Measurements from ENCODE around the gene DEGS2.

DNA sequence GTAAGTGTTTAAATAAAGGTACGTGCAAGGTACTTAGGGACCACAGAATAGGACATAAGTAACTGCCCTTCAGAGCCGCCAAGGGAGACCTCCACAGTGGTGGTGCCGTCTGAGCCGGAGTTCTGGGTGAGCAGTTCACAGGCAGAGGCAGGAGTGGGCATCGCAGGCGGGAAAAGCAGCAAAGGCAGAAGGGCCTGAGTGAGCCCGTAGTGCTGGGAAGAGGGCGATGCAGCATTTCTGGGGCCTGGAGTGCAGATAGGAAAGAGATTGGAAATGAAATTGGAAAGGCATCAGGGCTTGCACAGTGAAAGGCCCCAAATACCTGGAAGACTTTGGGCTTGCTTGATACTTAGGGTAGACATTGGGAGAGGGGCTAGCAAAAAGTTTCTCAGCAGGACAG lies 61.3 kb downstream of the DEGS2 start:
- no peak for TF ChIP-seq CTCF (IDR thresholded peaks at IDR 0.05)
- TF ChIP-seq POLR2A (IDR thresholded peaks at IDR 0.05): no peak
